Lower leg skin (tissue), 4 donors: ENCODE data around the gene PDSS2. TPM values are rescaled to one million over a fixed set of nuclear protein-coding genes. Genes with fewer than 3 reads are reported as not detected.
"Not testable (repeated sequence)": the region's sequence is repeated elsewhere in the genome, so short reads cannot be mapped to it uniquely, and the experiment has no call there.

Experiments used
- DNase-seq, 2 donors: peaks; one replicate each; pipeline ENCODE4 v3.0.0-alpha.2; 2019; ENCODE audit warnings: low spot score in 2 of 2
- H3K4me3 ChIP-seq: fragments of 200-600 bp; sonication (generic); 2 replicates; pipeline ENCODE4 v1.5.1; 2017; ENCODE audit warnings: mild to moderate bottlenecking, low read depth; ENCODE audit not compliant: poor library complexity, severe bottlenecking
- POLR2A ChIP-seq, 2 donors: fragments of 450-650 bp; IDR thresholded peaks; one replicate each; pipeline ENCODE4 v1.6.1; 2016 to 2017; ENCODE audit warnings: antibody characterized with exemption in 2 of 2, mild to moderate bottlenecking in 1 of 2, moderate library complexity in 1 of 2
- WGBS, 2 donors: methylation state at CpG; one replicate each; pipeline ENCODE4 v1.1.5; 2018; 5-methylcytosine and 5-hydroxymethylcytosine counted together
- intact Hi-C: fragments of 100-400 bp; cut with DNase I; formaldehyde crosslinking; loops from one replicate; pipeline ENCODE4 v1.15.0; 2023; ENCODE audit warnings: low total_unique reads
- total RNA-seq, 4 donors: library from RNA; depleted of rRNA; stranded (reverse); fragments of >200 nt; gene quantifications; one replicate each; pipeline ENCODE4 v1.1.0, GENCODE V29; 2016
- TF ChIP-seq, protein P1 (sequence below), 3 donors: fragments of 450-650 bp; IDR thresholded peaks; one replicate each; pipeline ENCODE4 v1.5.1; 2016; ENCODE audit warnings: antibody characterized with exemption in 3 of 3, mild to moderate bottlenecking in 3 of 3, moderate library complexity in 2 of 3

The PDSS2 gene
- total RNA-seq, 4 donors from 2014 or later = 6.9 to 14.8 (median 11.4) TPM

GRCh38 chr6:107280791-107281190, 178.6 kb downstream of the PDSS2 start:
- no peak for DNase-seq
- H3K4me3 ChIP-seq = no peak overlapping the region
- intact Hi-C loops = no loop called here
- 97 to 98% methylated on average over 2 of the region's 2 CpGs for WGBS, 2 donors
- TF ChIP-seq, protein P1, sequence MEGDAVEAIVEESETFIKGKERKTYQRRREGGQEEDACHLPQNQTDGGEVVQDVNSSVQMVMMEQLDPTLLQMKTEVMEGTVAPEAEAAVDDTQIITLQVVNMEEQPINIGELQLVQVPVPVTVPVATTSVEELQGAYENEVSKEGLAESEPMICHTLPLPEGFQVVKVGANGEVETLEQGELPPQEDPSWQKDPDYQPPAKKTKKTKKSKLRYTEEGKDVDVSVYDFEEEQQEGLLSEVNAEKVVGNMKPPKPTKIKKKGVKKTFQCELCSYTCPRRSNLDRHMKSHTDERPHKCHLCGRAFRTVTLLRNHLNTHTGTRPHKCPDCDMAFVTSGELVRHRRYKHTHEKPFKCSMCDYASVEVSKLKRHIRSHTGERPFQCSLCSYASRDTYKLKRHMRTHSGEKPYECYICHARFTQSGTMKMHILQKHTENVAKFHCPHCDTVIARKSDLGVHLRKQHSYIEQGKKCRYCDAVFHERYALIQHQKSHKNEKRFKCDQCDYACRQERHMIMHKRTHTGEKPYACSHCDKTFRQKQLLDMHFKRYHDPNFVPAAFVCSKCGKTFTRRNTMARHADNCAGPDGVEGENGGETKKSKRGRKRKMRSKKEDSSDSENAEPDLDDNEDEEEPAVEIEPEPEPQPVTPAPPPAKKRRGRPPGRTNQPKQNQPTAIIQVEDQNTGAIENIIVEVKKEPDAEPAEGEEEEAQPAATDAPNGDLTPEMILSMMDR (IDR thresholded peaks at IDR 0.05) = no peak
- TF ChIP-seq POLR2A (IDR thresholded peaks at IDR 0.05) = no peak

DNA sequence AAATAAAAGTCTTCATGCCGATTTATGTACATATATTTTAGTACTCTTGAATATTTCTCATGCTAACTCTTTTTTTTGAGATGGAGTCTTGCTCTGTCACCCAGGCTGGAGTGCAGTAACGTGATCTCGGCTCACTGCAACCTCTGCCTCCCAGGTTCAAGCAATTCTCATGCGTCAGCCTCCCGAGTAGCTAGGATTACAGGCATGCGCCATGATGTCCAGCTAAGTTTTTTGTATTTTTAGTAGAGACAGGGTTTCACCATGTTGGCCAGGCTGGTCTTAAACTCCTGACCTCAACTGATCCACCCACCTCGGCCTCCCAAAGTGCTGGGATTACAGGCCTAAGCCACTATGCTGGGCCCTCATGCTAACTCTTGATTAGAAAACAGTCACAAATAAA, 179.4 kb downstream of the PDSS2 start:
- DNase-seq, H3K4me3 ChIP-seq, intact Hi-C loops: not testable (repeated sequence)
- 94 to 97% methylated on average over 7 of the region's 7 CpGs for WGBS, 2 donors

GRCh38 chr6:107275330-107275865, 184.0 kb downstream of the PDSS2 start:
- H3K4me3 ChIP-seq = no peak overlapping the region
- 94 to 100% methylated on average over 2 of the region's 2 CpGs for WGBS, 2 donors
- TF ChIP-seq, protein P1 (IDR thresholded peaks at IDR 0.05) = no peak
- TF ChIP-seq POLR2A (IDR thresholded peaks at IDR 0.05) = no peak
- no peak for DNase-seq
- intact Hi-C loops = no loop called here

- TF ChIP-seq POLR2A (IDR thresholded peaks at IDR 0.05) = no peak
- TF ChIP-seq, protein P1 (IDR thresholded peaks at IDR 0.05) = no peak
- no peak overlapping the region for H3K4me3 ChIP-seq
- DNase-seq = no peak
- intact Hi-C loops = no loop called here
- 100% methylated on average over 1 of the region's 1 CpG for WGBS, 2 donors
Measured at GRCh38 chr6:107274288-107274687, 185.1 kb downstream of the PDSS2 start.

DNA sequence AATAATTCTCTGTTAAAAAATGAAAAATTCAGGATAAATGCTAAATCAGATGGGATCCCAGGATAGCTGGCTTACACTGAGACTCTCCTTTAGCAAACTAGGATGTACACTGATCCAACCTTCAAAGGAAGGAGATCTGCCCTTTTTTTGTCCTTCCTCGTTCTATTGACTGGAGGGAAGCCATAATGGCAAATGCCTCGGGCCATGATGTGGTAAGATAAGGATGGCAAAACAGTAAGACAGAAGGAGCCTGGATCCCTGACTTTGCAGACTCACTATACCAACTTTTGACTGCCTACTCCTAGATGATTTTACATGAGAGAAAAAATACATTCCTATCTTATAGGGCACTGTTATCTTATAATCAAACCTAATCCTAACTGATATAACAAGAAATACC, 187.1 kb downstream of the PDSS2 start:
- H3K4me3 ChIP-seq = no peak overlapping the region
- WGBS, 2 donors = 63 to 79% methylated on average over 2 of the region's 2 CpGs
- no peak for DNase-seq
- no peak for TF ChIP-seq POLR2A (IDR thresholded peaks at IDR 0.05)
- TF ChIP-seq, protein P1 (IDR thresholded peaks at IDR 0.05) = no peak
- intact Hi-C loops = no loop called here

GRCh38 chr6:107271208-107271790, 188.1 kb downstream of the PDSS2 start:
- intact Hi-C loops = no loop called here
- DNase-seq = no peak
- no peak overlapping the region for H3K4me3 ChIP-seq
- no peak for TF ChIP-seq POLR2A (IDR thresholded peaks at IDR 0.05)
- TF ChIP-seq, protein P1 (IDR thresholded peaks at IDR 0.05) = no peak
